KMS-11 (cell line): Measurements from ENCODE around the gene ABCC3.

Experiments used
- H2AFZ ChIP-seq: fragments of 200-600 bp; sonication (generic); 2 replicates; pipeline ENCODE4 v1.6.1; 2016; ENCODE audit warnings: antibody characterized with exemption, mixed run types, low read depth
- H3K27ac ChIP-seq: fragments of 200-600 bp; sonication (generic); 2 replicates; pipeline ENCODE4 v1.6.1; 2016; ENCODE audit warnings: mild to moderate bottlenecking, mixed run types
- H3K27me3 ChIP-seq: fragments of 200-600 bp; sonication (generic); 2 replicates; pipeline ENCODE4 v1.6.1; 2017; ENCODE audit warnings: mild to moderate bottlenecking, low read depth, mixed run types, moderate library complexity; ENCODE audit not compliant: insufficient read depth
- H3K36me3 ChIP-seq: fragments of 200-600 bp; sonication (generic); 2 replicates; pipeline ENCODE4 v1.6.1; 2017; ENCODE audit warnings: mild to moderate bottlenecking, mixed run types; ENCODE audit not compliant: insufficient read depth
- H3K4me1 ChIP-seq: fragments of 200-600 bp; sonication (generic); 2 replicates; pipeline ENCODE4 v1.6.1; 2016; ENCODE audit warnings: mild to moderate bottlenecking, low read depth, mixed run types; ENCODE audit not compliant: poor library complexity, severe bottlenecking
- H3K4me2 ChIP-seq: fragments of 200-600 bp; sonication (generic); 2 replicates; pipeline ENCODE4 v1.7.0; 2016; ENCODE audit warnings: mild to moderate bottlenecking, mixed run types
- H3K4me3 ChIP-seq: fragments of 200-600 bp; sonication (generic); IDR thresholded peaks from 2 replicates; pipeline ENCODE4 v1.6.1; 2017; ENCODE audit warnings: low read depth, low read length, mixed read lengths; ENCODE audit not compliant: insufficient read depth
- H3K79me2 ChIP-seq: fragments of 200-600 bp; sonication (generic); 2 replicates; pipeline ENCODE4 v1.6.1; 2016; ENCODE audit warnings: low read depth, mixed run types; ENCODE audit not compliant: insufficient read depth
- H3K9ac ChIP-seq: fragments of 200-600 bp; sonication (generic); 2 replicates; pipeline ENCODE4 v1.6.1; 2016; ENCODE audit warnings: mild to moderate bottlenecking, mixed run types
- H4K20me1 ChIP-seq: fragments of 200-600 bp; sonication (generic); 2 replicates; pipeline ENCODE4 v1.6.1; 2016; ENCODE audit warnings: mild to moderate bottlenecking, mixed run types; ENCODE audit not compliant: insufficient read depth
- TF ChIP-seq, protein P1 (sequence below): fragments of 200-600 bp; sonication (generic); conservative IDR thresholded peaks from 2 replicates; pipeline ENCODE4 v1.6.1; 2017; ENCODE audit warnings: low read depth, mild to moderate bottlenecking, antibody characterized with exemption, low read length, moderate library complexity, mixed read lengths

The ABCC3 gene

DNA sequence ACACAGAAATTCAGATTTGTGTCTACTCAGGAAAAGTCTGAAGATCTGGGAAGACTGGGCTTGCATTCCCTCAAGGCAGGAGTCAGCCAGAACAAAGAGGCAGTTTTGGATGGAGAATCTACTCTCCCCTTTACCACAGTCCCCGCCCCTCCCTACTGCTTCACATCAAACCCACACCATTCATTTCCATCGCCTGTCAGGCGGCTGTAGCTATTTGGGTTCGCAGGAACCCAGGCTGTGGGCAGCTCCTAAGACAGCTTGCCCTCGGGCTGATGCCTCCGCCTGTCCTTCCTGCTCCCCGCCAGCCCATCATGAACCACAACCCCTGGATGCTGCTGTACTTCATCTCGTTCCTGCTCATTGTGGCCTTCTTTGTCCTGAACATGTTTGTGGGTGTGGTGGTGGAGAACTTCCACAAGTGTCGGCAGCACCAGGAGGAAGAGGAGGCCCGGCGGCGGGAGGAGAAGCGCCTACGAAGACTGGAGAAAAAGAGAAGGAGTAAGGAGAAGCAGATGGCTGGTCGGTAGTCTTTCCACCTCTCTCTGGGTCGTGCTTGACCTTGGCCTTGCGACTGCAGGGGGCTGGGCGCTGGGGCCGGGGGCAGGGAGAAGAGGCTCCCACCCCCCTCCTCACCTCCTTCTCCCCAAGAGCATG is 27.0 kb upstream of the ABCC3 start:
- Histone ChIP-seq H3K36me3 (no peaks in the 10 kb centered on the region), H3K27me3 (peaks cover 97% of the 10 kb centered on the region), H2AFZ (no peak overlapping the region), H3K79me2 (no peaks in the 10 kb centered on the region), H3K4me1 (peaks cover 5% of the 10 kb centered on the region), H4K20me1 (no peaks in the 10 kb centered on the region), H3K4me3 (no peak overlapping the region), H3K27ac (no peak overlapping the region), H3K4me2 (no peak overlapping the region), H3K9ac (no peak overlapping the region)
- TF ChIP-seq, protein P1, sequence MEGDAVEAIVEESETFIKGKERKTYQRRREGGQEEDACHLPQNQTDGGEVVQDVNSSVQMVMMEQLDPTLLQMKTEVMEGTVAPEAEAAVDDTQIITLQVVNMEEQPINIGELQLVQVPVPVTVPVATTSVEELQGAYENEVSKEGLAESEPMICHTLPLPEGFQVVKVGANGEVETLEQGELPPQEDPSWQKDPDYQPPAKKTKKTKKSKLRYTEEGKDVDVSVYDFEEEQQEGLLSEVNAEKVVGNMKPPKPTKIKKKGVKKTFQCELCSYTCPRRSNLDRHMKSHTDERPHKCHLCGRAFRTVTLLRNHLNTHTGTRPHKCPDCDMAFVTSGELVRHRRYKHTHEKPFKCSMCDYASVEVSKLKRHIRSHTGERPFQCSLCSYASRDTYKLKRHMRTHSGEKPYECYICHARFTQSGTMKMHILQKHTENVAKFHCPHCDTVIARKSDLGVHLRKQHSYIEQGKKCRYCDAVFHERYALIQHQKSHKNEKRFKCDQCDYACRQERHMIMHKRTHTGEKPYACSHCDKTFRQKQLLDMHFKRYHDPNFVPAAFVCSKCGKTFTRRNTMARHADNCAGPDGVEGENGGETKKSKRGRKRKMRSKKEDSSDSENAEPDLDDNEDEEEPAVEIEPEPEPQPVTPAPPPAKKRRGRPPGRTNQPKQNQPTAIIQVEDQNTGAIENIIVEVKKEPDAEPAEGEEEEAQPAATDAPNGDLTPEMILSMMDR = no peak

DNA sequence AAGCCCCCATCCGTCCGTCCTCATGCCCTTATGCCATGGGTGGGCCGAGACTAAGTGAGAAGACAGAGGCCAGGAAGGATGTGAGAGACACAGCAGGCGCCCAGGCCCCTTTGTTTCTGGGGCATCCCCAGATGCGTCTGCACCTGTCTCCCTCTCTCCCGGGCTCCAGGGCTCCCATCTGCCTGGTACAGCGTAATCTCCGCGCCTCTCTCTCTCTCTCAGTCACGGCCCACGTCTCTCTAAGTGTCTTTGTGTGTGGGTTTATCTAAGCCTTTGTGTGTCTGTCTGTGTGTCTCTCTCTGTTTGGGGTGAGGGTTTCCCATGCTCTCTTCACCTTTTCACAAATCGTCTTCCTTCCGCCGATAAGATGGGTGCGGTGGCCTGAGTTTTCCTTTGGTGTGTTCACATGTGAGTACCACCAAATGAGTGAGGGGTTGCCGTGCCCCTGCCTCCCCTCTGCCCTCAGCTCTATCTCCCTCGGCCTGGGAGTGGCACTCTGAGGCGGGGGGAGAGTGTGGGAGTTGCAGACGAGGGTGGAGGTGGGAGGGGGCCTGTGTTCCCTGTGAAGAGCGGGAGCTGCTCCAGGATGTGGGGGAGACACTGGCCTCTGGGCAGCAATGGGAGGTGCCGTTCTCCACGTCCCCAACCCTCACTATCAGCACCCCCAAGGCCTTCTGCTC is 25.8 kb upstream of the ABCC3 start:
- Histone ChIP-seq H3K27me3 (peaks cover 95% of the 10 kb centered on the region), H3K9ac (no peak overlapping the region), H2AFZ (no peak overlapping the region), H3K4me3 (no peak overlapping the region), H3K4me2 (no peak overlapping the region), H4K20me1 (no peaks in the 10 kb centered on the region), H3K27ac (no peak overlapping the region), H3K79me2 (no peaks in the 10 kb centered on the region), H3K4me1 (no peaks in the 10 kb centered on the region), H3K36me3 (no peaks in the 10 kb centered on the region)
- TF ChIP-seq, protein P1 = no peak

DNA sequence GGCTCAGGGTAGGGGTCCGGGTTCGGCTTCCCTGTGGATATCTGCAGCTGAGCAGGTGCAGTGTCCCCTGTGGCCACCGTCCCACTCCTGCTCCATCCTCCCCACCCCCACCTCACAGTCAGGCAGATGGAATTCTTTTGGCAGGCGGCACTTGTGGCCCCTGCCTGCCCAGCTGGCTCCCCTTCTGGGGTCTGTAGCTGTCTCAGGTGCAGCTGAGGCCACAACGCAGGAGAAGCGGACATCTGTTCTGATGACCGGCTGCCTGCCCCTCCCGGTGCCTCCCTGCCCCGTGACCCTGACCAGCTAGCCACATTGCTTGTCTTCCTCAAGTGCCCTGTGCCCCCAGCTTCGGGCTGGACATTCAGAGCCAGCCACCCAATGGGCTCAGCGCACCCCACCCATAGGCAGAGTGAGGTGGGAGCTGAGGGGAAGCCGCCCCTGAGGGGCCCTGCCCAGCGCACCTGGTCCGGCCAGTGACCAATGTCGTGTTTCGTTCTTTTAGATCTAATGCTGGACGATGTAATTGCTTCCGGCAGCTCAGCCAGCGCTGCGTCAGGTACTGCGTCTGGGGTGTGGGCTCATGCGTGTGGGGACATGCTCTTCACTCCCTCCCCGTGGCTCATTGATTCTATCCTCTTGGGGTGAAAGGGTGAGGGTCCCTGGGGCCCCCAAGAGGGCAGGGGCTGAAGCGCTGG is 25.2 kb upstream of the ABCC3 start:
- peaks cover 95% of the 10 kb centered on the region for H3K27me3 ChIP-seq
- no peaks in the 10 kb centered on the region for H3K36me3 ChIP-seq
- H3K79me2 ChIP-seq = no peaks in the 10 kb centered on the region
- H3K4me1 ChIP-seq = no peaks in the 10 kb centered on the region
- H3K27ac ChIP-seq = no peak overlapping the region
- no peak overlapping the region for H3K4me3 ChIP-seq
- no peaks in the 10 kb centered on the region for H4K20me1 ChIP-seq
- TF ChIP-seq, protein P1 = no peak
- H3K4me2 ChIP-seq = no peak overlapping the region
- no peak overlapping the region for H2AFZ ChIP-seq
- no peak overlapping the region for H3K9ac ChIP-seq

DNA sequence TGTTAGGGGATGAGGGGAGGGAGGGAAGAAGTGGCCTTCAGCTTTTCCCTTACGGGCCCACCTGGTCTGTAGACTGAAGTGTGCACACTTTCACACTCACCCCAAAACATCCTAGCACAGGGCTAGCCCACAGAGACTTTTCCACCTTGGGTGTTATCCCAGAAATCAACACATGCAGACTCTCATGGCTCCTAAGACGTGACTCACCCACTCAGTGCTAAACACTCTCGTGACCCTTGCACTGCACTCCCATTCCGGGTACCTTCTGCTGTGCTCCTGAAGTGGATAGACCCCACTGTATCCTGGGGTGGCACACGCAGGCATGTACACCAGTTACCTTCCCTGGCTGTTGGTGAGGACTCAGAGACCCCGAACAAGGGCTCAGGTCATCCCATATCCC is 23.0 kb upstream of the ABCC3 start:
- Histone ChIP-seq H4K20me1 (no peaks in the 10 kb centered on the region), H3K9ac (no peak overlapping the region), H3K36me3 (no peaks in the 10 kb centered on the region), H2AFZ (no peak overlapping the region), H3K4me2 (no peak overlapping the region), H3K27me3 (peaks cover 94% of the 10 kb centered on the region), H3K4me1 (no peaks in the 10 kb centered on the region), H3K27ac (no peak overlapping the region), H3K79me2 (no peaks in the 10 kb centered on the region), H3K4me3 (no peak overlapping the region)
- TF ChIP-seq, protein P1 = no peak
